Central memory CD8-positive, alpha-beta T cell (primary cell): Measurements from ENCODE around the gene RBM19.

ENCODE experiments used
- ATAC-seq: fragments of 150-1000 bp; cut with Tn5 transposase; replicated peaks from 2 replicates; pipeline ENCODE4 v1.10.0; 2022; ENCODE audit warnings: mild to moderate bottlenecking, moderate FRiP score, moderate number of reproducible peaks; ENCODE audit not compliant: poor library complexity, severe bottlenecking; ENCODE audit errors: extremely low read depth
- DNase-seq, 2 donors: peaks; one replicate each; pipeline ENCODE4 v3.0.0; 2021; ENCODE audit warnings: low spot score in 2 of 2
- H3K27ac Mint-ChIP-seq: one replicate; pipeline ENCODE4 v1.8.0; 2022; ENCODE audit warnings: low read depth, mild to moderate bottlenecking, moderate library complexity, mixed read lengths
- H3K27me3 Mint-ChIP-seq: one replicate; pipeline ENCODE4 v1.8.0; 2022; ENCODE audit warnings: mixed read lengths
- H3K36me3 Mint-ChIP-seq: one replicate; pipeline ENCODE4 v1.8.0; 2022; ENCODE audit warnings: mild to moderate bottlenecking, moderate library complexity, mixed read lengths; ENCODE audit not compliant: insufficient read depth
- H3K4me1 Mint-ChIP-seq: one replicate; pipeline ENCODE4 v1.8.0; 2022; ENCODE audit warnings: mixed read lengths
- H3K4me3 Mint-ChIP-seq: one replicate; pipeline ENCODE4 v1.8.0; 2022; ENCODE audit warnings: mild to moderate bottlenecking, moderate library complexity, mixed read lengths
- H3K9me3 Mint-ChIP-seq: one replicate; pipeline ENCODE4 v1.8.0; 2022; ENCODE audit warnings: mixed read lengths

RBM19 gene

DNA sequence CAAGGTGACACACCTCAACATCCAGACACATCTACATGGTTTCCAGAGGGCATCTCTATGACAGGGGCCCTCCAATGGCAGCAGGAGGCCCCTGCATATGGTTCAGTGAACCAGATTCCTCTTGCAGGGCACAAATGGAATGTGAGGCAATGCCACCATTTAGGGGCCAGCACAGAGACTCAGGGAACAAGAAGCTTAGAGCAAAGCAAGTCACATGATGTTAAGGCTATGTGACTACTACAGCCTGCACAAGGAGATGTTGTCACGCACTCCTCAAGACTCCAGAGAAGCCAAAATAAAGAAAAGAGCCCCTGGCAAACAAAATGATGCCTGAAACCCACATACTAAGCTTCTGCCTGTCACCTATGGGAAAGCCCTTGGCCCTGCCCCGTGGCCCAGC, 95.2 kb downstream of the RBM19 start:
- no peak for ATAC-seq
- peaks cover 1% of the 10 kb centered on the region for H3K4me1 Mint-ChIP-seq
- no peaks in the 10 kb centered on the region for H3K9me3 Mint-ChIP-seq
- no peaks in the 10 kb centered on the region for H3K36me3 Mint-ChIP-seq
- no peak overlapping the region for H3K4me3 Mint-ChIP-seq
- no peak for DNase-seq
- H3K27ac Mint-ChIP-seq = no peak overlapping the region
- H3K27me3 Mint-ChIP-seq = no peaks in the 10 kb centered on the region

DNA sequence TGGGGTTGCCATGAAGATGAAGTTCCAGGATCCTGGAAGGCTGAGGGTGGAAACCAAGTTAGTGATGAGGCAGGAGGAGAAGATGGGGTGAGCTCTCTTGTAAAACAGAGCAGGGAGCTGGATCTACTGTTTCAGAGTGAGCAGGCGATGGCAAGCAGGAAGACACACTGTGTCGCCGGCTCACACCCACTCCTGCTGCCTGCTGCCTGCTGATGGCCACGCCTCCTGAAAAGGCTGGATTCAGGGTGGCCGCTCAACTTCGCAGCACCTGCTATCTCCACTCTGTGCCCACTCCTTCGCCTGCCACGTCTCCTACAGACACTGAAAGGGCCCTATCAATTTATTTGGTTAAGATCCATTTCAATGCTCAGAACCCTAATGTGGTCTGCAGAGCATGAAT, 96.1 kb downstream of the RBM19 start:
- ATAC-seq = no peak
- Mint-ChIP-seq H3K9me3 (no peaks in the 10 kb centered on the region), H3K4me1 (peaks cover 10% of the 10 kb centered on the region), H3K4me3 (no peak overlapping the region), H3K27ac (no peak overlapping the region), H3K36me3 (no peaks in the 10 kb centered on the region), H3K27me3 (no peaks in the 10 kb centered on the region)
- no peak for DNase-seq

DNA sequence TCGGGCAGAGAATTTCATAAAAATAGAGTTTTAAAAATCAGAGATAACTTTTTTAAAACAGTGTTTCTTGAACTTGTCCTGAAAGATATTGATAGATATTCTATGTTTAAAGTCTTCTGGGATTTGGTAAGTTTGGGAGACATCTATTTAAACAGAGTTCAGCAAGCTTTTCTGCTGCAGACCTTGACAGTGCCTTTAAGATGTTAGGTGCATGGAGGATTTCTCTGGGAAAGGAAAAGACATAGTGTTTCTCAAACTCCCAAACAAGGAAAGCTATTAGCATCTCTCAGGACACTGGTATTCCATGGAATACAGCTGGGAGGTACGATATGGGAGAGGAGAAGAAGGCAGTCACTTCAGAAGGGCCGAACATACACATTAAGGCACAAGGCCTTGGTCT, 97.8 kb downstream of the RBM19 start:
- peaks cover 25% of the 10 kb centered on the region for H3K4me1 Mint-ChIP-seq
- H3K27me3 Mint-ChIP-seq = no peaks in the 10 kb centered on the region
- ATAC-seq = no peak
- H3K4me3 Mint-ChIP-seq = no peak overlapping the region
- no peaks in the 10 kb centered on the region for H3K36me3 Mint-ChIP-seq
- no peak for DNase-seq
- H3K9me3 Mint-ChIP-seq = no peaks in the 10 kb centered on the region
- no peak overlapping the region for H3K27ac Mint-ChIP-seq

DNA sequence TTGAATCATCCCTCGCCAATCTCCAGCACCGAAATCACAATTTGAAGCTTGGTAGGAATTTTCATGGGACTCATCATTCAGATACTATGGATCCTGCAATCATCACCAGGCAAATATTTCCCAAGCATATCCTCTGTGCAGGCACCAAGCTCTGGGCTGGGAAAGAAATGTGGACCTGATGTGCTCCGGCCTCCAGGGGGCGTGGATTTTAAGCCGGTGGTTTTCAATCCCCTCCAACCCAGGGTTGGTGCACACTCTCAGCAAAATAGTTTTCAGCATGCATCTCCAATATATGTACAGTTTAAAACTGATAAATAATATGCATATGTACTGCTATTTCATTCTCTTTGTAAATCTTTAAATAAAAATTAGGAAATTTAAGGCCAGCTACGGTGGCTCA, 98.9 kb downstream of the RBM19 start:
- no peak for ATAC-seq
- DNase-seq = no peak
- Mint-ChIP-seq H3K27me3 (no peaks in the 10 kb centered on the region), H3K4me3 (no peak overlapping the region), H3K36me3 (no peaks in the 10 kb centered on the region), H3K4me1 (peaks cover 36% of the 10 kb centered on the region), H3K27ac (no peak overlapping the region), H3K9me3 (no peaks in the 10 kb centered on the region)

DNA sequence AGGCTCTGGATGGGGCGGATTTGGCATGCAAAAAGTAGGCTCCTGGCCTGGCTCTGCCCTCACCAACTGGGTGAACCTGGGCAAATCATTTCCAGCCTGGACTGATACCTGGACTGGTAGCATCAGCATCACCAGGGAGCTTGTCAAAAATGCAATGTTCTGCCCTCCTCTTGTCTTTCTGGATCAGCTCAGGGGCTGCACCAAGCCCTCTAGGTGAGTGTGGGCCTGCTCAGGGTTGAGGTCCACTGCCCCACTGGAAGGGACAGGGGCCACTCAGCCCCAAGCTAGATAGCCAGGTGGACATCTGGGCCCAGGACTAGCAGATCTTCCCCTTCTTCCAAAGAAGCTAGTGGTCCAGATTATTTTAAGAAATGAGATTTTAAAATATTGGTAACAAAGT, 99.6 kb downstream of the RBM19 start:
- no peaks in the 10 kb centered on the region for H3K27me3 Mint-ChIP-seq
- H3K9me3 Mint-ChIP-seq = no peaks in the 10 kb centered on the region
- DNase-seq (no peak), ATAC-seq (no peak)
- H3K36me3 Mint-ChIP-seq = no peaks in the 10 kb centered on the region
- peaks cover 44% of the 10 kb centered on the region for H3K4me1 Mint-ChIP-seq
- H3K4me3 Mint-ChIP-seq = no peak overlapping the region
- H3K27ac Mint-ChIP-seq = no peak overlapping the region

DNA sequence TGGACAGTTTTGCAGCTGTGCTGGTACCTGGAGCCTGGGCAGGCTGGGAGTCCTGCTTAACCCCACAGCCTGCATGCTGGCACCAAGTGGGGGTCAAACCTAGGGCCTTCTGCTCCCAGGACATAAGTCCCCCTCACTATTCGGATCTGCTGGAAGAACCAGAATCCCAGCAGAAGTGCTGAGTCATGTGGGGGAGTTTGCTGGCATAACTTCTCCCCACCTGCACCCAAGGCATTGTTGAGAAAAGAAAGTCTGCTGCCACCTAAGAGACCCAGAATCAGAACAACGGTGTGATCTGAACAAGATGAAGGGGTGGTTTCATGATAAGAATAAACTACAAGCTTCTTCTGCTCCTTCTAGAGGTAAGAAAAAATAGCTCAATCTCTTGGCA, 102.7 kb downstream of the RBM19 start:
- no peak overlapping the region for H3K27ac Mint-ChIP-seq
- DNase-seq (no peak), ATAC-seq (no peak)
- no peaks in the 10 kb centered on the region for H3K9me3 Mint-ChIP-seq
- H3K36me3 Mint-ChIP-seq = no peaks in the 10 kb centered on the region
- H3K4me3 Mint-ChIP-seq = no peak overlapping the region
- H3K27me3 Mint-ChIP-seq = no peaks in the 10 kb centered on the region
- peaks cover 45% of the 10 kb centered on the region for H3K4me1 Mint-ChIP-seq

DNA sequence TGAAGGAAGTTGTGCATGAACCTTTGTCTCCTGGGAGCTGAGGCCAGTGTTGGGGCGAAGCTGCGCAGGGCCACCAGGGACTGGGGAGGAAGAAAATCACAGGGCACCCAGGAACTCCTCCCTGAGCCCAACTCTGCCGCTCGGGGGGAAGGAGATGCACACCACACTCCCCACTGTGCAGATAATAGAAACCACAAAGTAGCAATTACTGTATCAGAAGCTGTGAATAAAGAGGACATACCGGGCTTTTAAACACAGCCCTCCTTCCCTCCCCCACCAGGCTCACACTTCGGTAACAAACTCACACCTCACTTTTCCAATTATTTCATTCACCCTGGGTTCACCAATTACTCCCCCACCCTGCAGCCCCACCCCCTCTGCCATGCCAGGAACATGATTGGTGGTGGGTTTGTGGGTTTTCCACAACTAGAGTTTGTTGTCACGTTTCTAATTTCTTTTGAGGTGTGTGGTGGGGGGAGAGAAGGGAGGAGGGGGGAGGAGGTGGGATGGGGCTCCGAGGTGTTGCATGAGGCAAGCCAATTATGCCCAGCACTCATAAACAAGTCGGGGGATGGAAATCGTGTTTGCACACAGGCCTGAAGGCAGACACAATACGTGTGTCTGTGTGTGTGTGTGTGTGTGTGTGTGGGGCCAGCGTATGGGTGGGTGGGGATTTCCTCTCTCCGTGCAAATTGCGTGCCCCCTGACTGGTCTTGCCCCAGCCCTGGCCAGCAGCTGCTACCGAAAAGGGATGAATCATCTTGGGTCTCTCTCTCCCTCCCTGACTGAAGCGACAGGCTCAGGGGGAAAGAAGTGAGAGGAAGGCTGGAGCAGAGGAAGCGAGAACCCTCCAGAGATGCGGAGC, 103.3 kb downstream of the RBM19 start:
- Mint-ChIP-seq H3K4me1 (peaks cover 45% of the 10 kb centered on the region), H3K9me3 (no peaks in the 10 kb centered on the region), H3K36me3 (peaks cover 2% of the 10 kb centered on the region), H3K27ac (no peak overlapping the region), H3K27me3 (no peaks in the 10 kb centered on the region), H3K4me3 (peak overlapping the region; percentile 48)
- DNase-seq (no peak), ATAC-seq (peak; percentile 76)

DNA sequence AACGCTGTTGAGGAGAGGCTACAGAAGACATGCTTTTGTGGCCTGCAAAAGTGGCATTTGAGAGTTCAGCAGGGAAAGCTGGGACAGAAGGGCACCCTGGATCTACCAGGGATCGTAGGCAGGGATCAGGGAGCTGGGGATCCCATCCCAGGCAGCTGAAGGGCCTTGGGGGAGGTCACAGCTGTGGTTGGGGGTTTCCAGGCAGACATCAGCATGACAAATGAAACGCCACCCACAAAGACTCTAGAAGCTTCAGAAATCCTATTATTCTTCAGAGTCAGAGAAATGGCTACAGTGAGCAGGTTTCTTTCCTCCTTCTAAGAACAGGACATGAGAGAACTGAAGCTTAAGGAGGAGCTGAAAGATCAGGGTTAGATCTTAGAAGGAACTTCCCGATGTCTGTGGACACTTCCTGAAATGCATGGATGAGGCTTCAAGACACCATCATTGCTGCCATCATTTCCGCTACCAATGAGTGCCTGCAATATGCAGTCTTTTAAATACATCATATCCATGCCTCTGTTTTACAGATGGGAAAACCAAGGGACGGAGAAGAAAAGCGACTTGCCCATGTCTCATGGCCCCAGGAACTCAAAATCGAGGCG, 104.3 kb downstream of the RBM19 start:
- H3K27me3 Mint-ChIP-seq = no peaks in the 10 kb centered on the region
- no peaks in the 10 kb centered on the region for H3K9me3 Mint-ChIP-seq
- ATAC-seq = no peak
- H3K4me3 Mint-ChIP-seq = peak overlapping the region; percentile 48
- no peak for DNase-seq
- no peak overlapping the region for H3K27ac Mint-ChIP-seq
- peaks cover 5% of the 10 kb centered on the region for H3K36me3 Mint-ChIP-seq
- peaks cover 45% of the 10 kb centered on the region for H3K4me1 Mint-ChIP-seq

DNA sequence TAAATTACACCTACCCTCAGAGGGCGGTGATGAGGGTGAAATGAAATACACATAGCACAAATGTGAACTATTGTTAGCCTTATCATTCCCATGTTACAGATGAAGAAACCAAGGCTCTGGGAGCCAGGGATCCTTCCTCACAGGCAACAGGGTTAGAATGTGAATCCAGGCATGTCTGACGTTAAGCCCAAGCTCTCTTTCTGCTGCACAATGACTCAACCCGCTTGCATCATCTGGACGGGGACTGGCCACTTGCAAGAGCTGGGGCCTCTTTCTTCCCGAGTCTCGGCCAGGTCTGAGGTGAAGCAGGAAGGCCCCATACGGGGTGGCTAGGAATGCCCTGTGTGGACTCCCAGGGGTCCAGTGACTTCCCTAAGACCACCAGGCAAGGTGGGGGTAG, 105.2 kb downstream of the RBM19 start:
- no peak overlapping the region for H3K4me3 Mint-ChIP-seq
- peaks cover 9% of the 10 kb centered on the region for H3K36me3 Mint-ChIP-seq
- DNase-seq = no peak
- no peak for ATAC-seq
- H3K4me1 Mint-ChIP-seq = peaks cover 44% of the 10 kb centered on the region
- no peak overlapping the region for H3K27ac Mint-ChIP-seq
- H3K27me3 Mint-ChIP-seq = no peaks in the 10 kb centered on the region
- H3K9me3 Mint-ChIP-seq = no peaks in the 10 kb centered on the region

DNA sequence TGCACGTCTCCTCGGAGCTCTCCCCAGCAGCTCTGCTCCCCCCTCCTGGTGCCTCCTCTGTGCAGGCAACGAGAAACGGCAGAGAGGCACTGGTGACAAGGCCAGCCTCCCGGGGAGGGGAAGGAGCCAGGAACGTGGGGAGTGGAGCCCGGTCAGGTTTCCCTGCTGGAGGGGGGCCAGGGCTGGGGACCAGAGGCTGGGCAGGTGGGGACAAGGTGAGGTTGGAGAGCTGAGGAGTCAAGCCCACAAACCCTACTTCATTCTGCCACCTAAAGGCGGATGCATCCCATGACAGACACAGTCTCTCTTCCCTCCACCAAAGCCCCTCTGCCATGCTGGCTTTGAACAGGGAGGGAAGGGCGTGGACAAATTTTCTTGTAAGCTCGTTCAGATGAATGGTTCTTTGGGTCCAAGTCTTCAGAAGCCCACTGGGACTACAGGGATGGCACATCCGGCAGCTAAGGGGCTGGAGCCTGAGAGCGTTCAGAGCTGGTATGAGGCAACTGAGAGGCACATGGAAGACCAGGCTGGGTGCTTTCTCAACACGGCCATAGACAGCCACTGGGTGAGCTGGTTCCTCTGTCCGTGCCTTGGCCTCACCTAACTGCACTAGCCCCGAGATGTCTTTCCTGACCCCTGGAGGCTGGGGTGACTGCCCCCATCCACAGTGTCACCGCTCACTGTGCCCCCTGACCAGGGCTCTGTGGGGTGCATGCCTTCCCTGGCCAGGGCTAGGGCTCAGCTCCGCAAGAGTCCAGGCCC, 105.9 kb downstream of the RBM19 start:
- Mint-ChIP-seq H3K36me3 (peaks cover 10% of the 10 kb centered on the region), H3K4me3 (no peak overlapping the region), H3K4me1 (peaks cover 37% of the 10 kb centered on the region), H3K27me3 (no peaks in the 10 kb centered on the region), H3K27ac (no peak overlapping the region), H3K9me3 (no peaks in the 10 kb centered on the region)
- no peak for ATAC-seq
- no peak for DNase-seq

DNA sequence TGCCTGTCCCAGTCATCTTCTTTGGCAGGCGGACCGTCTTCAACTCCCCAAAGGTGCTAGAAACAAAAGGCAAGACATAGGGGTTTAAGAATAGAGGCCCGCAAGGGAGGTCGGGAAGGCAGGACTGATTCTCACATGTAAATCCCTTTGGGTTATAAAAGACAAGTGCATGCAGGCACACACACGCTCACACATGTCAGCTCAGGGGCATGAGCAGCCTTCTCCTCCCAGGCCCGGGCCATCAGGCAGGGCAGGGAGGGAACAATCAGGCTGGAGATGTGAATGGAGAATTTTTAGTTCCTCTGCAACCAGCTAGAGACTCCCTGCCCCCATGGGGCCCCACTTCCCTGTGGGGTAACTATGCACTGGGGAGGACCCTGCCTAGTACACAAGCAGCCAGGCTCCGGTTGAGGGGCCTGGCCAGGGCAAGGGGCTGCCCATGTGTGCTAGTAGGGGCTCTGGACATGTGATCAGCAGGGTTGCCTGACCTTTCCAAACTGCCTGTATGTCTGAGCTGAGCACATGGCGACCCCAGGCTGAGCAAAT, 107.2 kb downstream of the RBM19 start:
- no peak for ATAC-seq

DNA sequence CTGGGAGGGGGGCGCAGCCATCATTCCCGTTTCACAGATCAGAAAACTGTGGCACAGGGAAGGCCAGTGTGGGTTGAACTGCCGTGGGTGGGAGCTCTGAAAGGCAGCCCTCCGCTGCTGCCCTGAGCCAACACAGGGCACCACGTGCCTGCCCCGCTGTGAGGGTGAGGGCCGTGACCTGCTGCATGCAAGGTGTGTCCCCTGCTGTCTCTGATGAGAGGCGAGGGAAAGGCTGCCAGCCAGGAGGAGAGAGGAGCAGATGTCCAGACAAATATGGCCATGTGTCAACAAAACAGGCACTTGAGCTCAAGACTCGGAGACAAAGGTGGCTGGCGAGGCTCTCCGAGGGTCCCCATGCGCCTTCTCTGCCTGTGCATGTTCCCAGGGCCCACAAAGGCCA, 108.8 kb downstream of the RBM19 start:
- DNase-seq = no peak
- peaks cover 10% of the 10 kb centered on the region for H3K4me1 Mint-ChIP-seq

More for the DNA sequence above, 107.2 kb downstream of the RBM19 start:
- no peak overlapping the region for H3K4me3 Mint-ChIP-seq
- no peak overlapping the region for H3K27ac Mint-ChIP-seq
- H3K4me1 Mint-ChIP-seq = peaks cover 25% of the 10 kb centered on the region
- no peaks in the 10 kb centered on the region for H3K27me3 Mint-ChIP-seq
- peaks cover 12% of the 10 kb centered on the region for H3K36me3 Mint-ChIP-seq
- no peaks in the 10 kb centered on the region for H3K9me3 Mint-ChIP-seq
- DNase-seq = no peak

More for the DNA sequence above, 108.8 kb downstream of the RBM19 start:
- H3K4me3 Mint-ChIP-seq = no peak overlapping the region
- H3K27me3 Mint-ChIP-seq = no peaks in the 10 kb centered on the region
- H3K36me3 Mint-ChIP-seq = peaks cover 16% of the 10 kb centered on the region
- H3K9me3 Mint-ChIP-seq = no peaks in the 10 kb centered on the region
- H3K27ac Mint-ChIP-seq = no peak overlapping the region
- ATAC-seq = no peak
